OCI-LY1 (cell line): ENCODE measurements around the gene RASSF4.

Source experiments
- CTCF ChIP-seq: fragments of 200-600 bp; sonication (generic), shearing (Covaris generic); IDR thresholded peaks from 2 replicates; pipeline ENCODE4 v1.5.1; 2017; ENCODE audit warnings: mild to moderate bottlenecking, antibody characterized with exemption, low read length, moderate library complexity, mixed read lengths
- EZH2 ChIP-seq: fragments of 200-600 bp; sonication (generic), shearing (Covaris generic); IDR thresholded peaks from 2 replicates; pipeline ENCODE4 v1.8.0; 2017; ENCODE audit warnings: borderline replicate concordance, mixed run types, mild to moderate bottlenecking, antibody characterized with exemption, low read length, moderate library complexity, mixed read lengths

GRCh38 chr10:45000138-45000751 lies 40.6 kb downstream of the RASSF4 start:
- TF ChIP-seq CTCF (no peak), EZH2 (no peak)
